WTC11 (cell line): ENCODE data around the gene GPRASP1. TPM values are rescaled to one million over a fixed set of nuclear protein-coding genes. Genes with fewer than 3 reads are reported as not detected.

ENCODE experiments used
- ATAC-seq: fragments of 200-7000 bp; cut with Tn5 transposase; 2 replicates; pipeline ENCODE4 v1.10.0; 2021; ENCODE audit warnings: mild to moderate bottlenecking, moderate library complexity
- CTCF ChIA-PET: fragments of 300-600 bp; sonication (Branson Sonifier 250); formaldehyde crosslinking; loops from one replicate; lab custom pipeline; 2021; ENCODE audit warnings: antibody characterized with exemption; lab: Charles Lee
- POLR2A ChIA-PET: fragments of 350-600 bp; sonication (Branson Sonifier 250); formaldehyde crosslinking; loops from one replicate; lab custom pipeline; 2021; ENCODE audit warnings: antibody characterized with exemption; lab: Charles Lee
- DNase-seq: peaks from one replicate; pipeline ENCODE4 v3.0.0; 2021; ENCODE audit warnings: low spot score
- H3K27ac Mint-ChIP-seq: 2 replicates; pipeline ENCODE4 v1.8.0; 2021; ENCODE audit warnings: mixed read lengths
- H3K27me3 Mint-ChIP-seq: 2 replicates; pipeline ENCODE4 v1.8.0; 2021; ENCODE audit warnings: low read depth, mild to moderate bottlenecking, moderate library complexity, mixed read lengths
- H3K36me3 Mint-ChIP-seq: 2 replicates; pipeline ENCODE4 v1.8.0; 2021; ENCODE audit warnings: mixed read lengths
- H3K4me1 Mint-ChIP-seq: 2 replicates; pipeline ENCODE4 v1.8.0; 2022; ENCODE audit warnings: mixed read lengths
- H3K4me3 Mint-ChIP-seq: 2 replicates; pipeline ENCODE4 v1.8.0; 2021; ENCODE audit warnings: mild to moderate bottlenecking, moderate library complexity, mixed read lengths
- H3K9me3 Mint-ChIP-seq: 2 replicates; pipeline ENCODE4 v1.8.0; 2021; ENCODE audit warnings: mixed read lengths
- ARID4B ChIP-seq: sonication (generic); formaldehyde crosslinking; IDR thresholded peaks from 2 replicates; pipeline ENCODE4 v1.8.0; 2023; ENCODE audit warnings: missing genetic modification reagents, mild to moderate bottlenecking, borderline replicate concordance
- EMX1 ChIP-seq: fragments of 250-450 bp; sonication (Bioruptor Pico); IDR thresholded peaks from 2 replicates; pipeline ENCODE4 v1.8.0; 2021; ENCODE audit warnings: mild to moderate bottlenecking
- FOXJ3 ChIP-seq: sonication (generic); formaldehyde crosslinking; IDR thresholded peaks from 2 replicates; pipeline ENCODE4 v1.9.0; 2021; ENCODE audit warnings: missing genetic modification reagents, mild to moderate bottlenecking, borderline replicate concordance
- HMGXB4 ChIP-seq: sonication (generic); formaldehyde crosslinking; IDR thresholded peaks from 2 replicates; pipeline ENCODE4 v1.8.1; 2023; ENCODE audit warnings: mild to moderate bottlenecking, moderate library complexity, missing genetic modification reagents
- IRF2 ChIP-seq: sonication (generic); formaldehyde crosslinking; IDR thresholded peaks from 2 replicates; pipeline ENCODE4 v1.8.0; 2022; ENCODE audit warnings: low read depth, missing genetic modification reagents, borderline replicate concordance
- JAZF1 ChIP-seq: fragments of 250-450 bp; sonication (Bioruptor Pico); IDR thresholded peaks from 2 replicates; pipeline ENCODE4 v1.9.0; 2021; ENCODE audit warnings: moderate library complexity, mild to moderate bottlenecking, inconsistent platforms
- NFATC4 ChIP-seq: fragments of 250-450 bp; sonication (Bioruptor Pico); IDR thresholded peaks from 2 replicates; pipeline ENCODE4 v1.9.0; 2021; ENCODE audit warnings: mild to moderate bottlenecking
- NFYB ChIP-seq: sonication (generic); formaldehyde crosslinking; conservative IDR thresholded peaks from 2 replicates; pipeline ENCODE4 v1.8.0; 2022; ENCODE audit warnings: low read depth, missing genetic modification reagents
- TP53 ChIP-seq: sonication (generic); formaldehyde crosslinking; IDR thresholded peaks from 2 replicates; pipeline ENCODE4 v1.8.1; 2023; ENCODE audit warnings: mild to moderate bottlenecking, missing genetic modification reagents
- ZBTB21 ChIP-seq: sonication (generic); formaldehyde crosslinking; IDR thresholded peaks from 2 replicates; pipeline ENCODE4 v1.8.1; 2023; ENCODE audit warnings: mild to moderate bottlenecking, missing genetic modification reagents, borderline replicate concordance
- ZBTB43 ChIP-seq: sonication (generic); formaldehyde crosslinking; IDR thresholded peaks from 2 replicates; pipeline ENCODE4 v1.8.1; 2023; ENCODE audit warnings: mild to moderate bottlenecking, missing genetic modification reagents
- ZMAT4 ChIP-seq: fragments of 250-450 bp; sonication (Bioruptor Pico); IDR thresholded peaks from 2 replicates; pipeline ENCODE4 v1.9.0; 2021; ENCODE audit warnings: mild to moderate bottlenecking
- total RNA-seq: library from RNA; stranded (reverse); gene quantifications from 3 replicates; pipeline ENCODE4 v1.2.3, GENCODE V29; 2021
- TF ChIP-seq, protein P1 (sequence below): sonication (generic); formaldehyde crosslinking; IDR thresholded peaks from 2 replicates; pipeline ENCODE4 v1.8.1; 2022; ENCODE audit warnings: mild to moderate bottlenecking, missing genetic modification reagents, moderate library complexity, borderline replicate concordance
- TF ChIP-seq, protein P2 (sequence below): sonication (generic); formaldehyde crosslinking; IDR thresholded peaks from 2 replicates; pipeline ENCODE4 v1.8.0; 2022; ENCODE audit warnings: mild to moderate bottlenecking, missing genetic modification reagents
- TF ChIP-seq, protein P3 (sequence below): sonication (generic); formaldehyde crosslinking; IDR thresholded peaks from 2 replicates; pipeline ENCODE4 v1.8.1; 2023; ENCODE audit warnings: mild to moderate bottlenecking, missing genetic modification reagents
- TF ChIP-seq, protein P4 (sequence below): fragments of 250-450 bp; sonication (Bioruptor Pico); IDR thresholded peaks from 2 replicates; pipeline ENCODE4 v1.9.0; 2021; ENCODE audit warnings: moderate library complexity, mild to moderate bottlenecking, inconsistent platforms, borderline replicate concordance
- TF ChIP-seq, protein P5 (sequence below): sonication (generic); formaldehyde crosslinking; IDR thresholded peaks from 2 replicates; pipeline ENCODE4 v1.8.1; 2022; ENCODE audit warnings: missing genetic modification reagents, borderline replicate concordance
- TF ChIP-seq, protein P6 (sequence below): sonication (generic); formaldehyde crosslinking; IDR thresholded peaks from 2 replicates; pipeline ENCODE4 v1.8.0; 2023; ENCODE audit warnings: missing genetic modification reagents
- TF ChIP-seq, protein P7 (sequence below): sonication (generic); formaldehyde crosslinking; IDR thresholded peaks from 2 replicates; pipeline ENCODE4 v1.8.1; 2023; ENCODE audit warnings: mild to moderate bottlenecking, missing genetic modification reagents, moderate library complexity

GPRASP1 gene
- total RNA-seq, 1 experiment from 2014 or later = 2.0 TPM

- ChIA-PET POLR2A (no interaction called here), CTCF (no interaction called here)
- Mint-ChIP-seq H3K4me3 (no peak overlapping the region), H3K9me3 (no peaks in the 10 kb centered on the region), H3K4me1 (peaks cover 12% of the 10 kb centered on the region), H3K27ac (no peak overlapping the region), H3K27me3 (no peaks in the 10 kb centered on the region), H3K36me3 (peaks cover 16% of the 10 kb centered on the region)
- ATAC-seq (no peak), DNase-seq (no peak)
- TF ChIP-seq ZBTB21 (CRISPR knock-in tag) = no peak
- TF ChIP-seq, protein P1, sequence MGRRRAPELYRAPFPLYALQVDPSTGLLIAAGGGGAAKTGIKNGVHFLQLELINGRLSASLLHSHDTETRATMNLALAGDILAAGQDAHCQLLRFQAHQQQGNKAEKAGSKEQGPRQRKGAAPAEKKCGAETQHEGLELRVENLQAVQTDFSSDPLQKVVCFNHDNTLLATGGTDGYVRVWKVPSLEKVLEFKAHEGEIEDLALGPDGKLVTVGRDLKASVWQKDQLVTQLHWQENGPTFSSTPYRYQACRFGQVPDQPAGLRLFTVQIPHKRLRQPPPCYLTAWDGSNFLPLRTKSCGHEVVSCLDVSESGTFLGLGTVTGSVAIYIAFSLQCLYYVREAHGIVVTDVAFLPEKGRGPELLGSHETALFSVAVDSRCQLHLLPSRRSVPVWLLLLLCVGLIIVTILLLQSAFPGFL (CRISPR knock-in tag) = no peak
- no peak for TF ChIP-seq FOXJ3 (CRISPR knock-in tag)
- TF ChIP-seq NFATC4 (CRISPR knock-in tag) = no peak
- TF ChIP-seq, protein P2, sequence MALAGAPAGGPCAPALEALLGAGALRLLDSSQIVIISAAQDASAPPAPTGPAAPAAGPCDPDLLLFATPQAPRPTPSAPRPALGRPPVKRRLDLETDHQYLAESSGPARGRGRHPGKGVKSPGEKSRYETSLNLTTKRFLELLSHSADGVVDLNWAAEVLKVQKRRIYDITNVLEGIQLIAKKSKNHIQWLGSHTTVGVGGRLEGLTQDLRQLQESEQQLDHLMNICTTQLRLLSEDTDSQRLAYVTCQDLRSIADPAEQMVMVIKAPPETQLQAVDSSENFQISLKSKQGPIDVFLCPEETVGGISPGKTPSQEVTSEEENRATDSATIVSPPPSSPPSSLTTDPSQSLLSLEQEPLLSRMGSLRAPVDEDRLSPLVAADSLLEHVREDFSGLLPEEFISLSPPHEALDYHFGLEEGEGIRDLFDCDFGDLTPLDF (CRISPR knock-in tag) = no peak
- TF ChIP-seq ARID4B = no peak
- no peak for TF ChIP-seq TP53
- no peak for TF ChIP-seq EMX1 (CRISPR knock-in tag)
- TF ChIP-seq ZMAT4 (CRISPR knock-in tag) = no peak
- TF ChIP-seq, protein P3, sequence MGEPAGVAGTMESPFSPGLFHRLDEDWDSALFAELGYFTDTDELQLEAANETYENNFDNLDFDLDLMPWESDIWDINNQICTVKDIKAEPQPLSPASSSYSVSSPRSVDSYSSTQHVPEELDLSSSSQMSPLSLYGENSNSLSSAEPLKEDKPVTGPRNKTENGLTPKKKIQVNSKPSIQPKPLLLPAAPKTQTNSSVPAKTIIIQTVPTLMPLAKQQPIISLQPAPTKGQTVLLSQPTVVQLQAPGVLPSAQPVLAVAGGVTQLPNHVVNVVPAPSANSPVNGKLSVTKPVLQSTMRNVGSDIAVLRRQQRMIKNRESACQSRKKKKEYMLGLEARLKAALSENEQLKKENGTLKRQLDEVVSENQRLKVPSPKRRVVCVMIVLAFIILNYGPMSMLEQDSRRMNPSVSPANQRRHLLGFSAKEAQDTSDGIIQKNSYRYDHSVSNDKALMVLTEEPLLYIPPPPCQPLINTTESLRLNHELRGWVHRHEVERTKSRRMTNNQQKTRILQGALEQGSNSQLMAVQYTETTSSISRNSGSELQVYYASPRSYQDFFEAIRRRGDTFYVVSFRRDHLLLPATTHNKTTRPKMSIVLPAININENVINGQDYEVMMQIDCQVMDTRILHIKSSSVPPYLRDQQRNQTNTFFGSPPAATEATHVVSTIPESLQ = no peak
- TF ChIP-seq, protein P4, sequence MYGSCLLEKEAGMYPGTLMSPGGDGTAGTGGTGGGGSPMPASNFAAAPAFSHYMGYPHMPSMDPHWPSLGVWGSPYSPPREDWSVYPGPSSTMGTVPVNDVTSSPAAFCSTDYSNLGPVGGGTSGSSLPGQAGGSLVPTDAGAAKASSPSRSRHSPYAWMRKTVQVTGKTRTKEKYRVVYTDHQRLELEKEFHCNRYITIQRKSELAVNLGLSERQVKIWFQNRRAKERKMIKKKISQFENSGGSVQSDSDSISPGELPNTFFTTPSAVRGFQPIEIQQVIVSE (CRISPR knock-in tag) = no peak
- TF ChIP-seq NFYB (CRISPR knock-in tag) = no peak
- no peak for TF ChIP-seq JAZF1 (CRISPR knock-in tag)
- no peak for TF ChIP-seq HMGXB4 (CRISPR knock-in tag)
Observed at GRCh38 chrX:102606115-102606514, 45.2 kb upstream of the GPRASP1 start.

DNA sequence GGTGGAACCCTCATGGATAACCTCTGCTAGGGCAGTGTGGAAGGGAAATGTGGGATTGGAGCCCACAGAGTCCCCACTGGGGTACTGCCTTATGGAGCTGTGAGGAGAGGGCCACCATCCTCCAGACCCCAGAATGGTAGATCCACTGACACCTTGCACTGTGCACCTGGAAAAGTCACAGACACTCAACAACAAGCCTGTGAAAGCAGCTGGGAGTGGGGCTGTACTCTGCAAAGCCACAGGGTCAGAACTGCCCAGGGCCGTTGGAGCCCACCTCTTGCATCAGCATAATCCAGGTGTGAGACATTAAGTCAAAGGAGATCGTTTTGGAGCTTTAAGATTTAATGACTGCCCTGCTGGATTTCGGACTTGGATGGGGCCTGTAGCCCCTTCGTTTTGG, 40.4 kb upstream of the GPRASP1 start:
- H3K27me3 Mint-ChIP-seq = no peaks in the 10 kb centered on the region
- CTCF ChIA-PET = no interaction called here
- DNase-seq (no peak), ATAC-seq (no peak)
- H3K9me3 Mint-ChIP-seq = no peaks in the 10 kb centered on the region
- no peaks in the 10 kb centered on the region for H3K4me1 Mint-ChIP-seq
- H3K36me3 Mint-ChIP-seq = peaks cover 12% of the 10 kb centered on the region
- no peak overlapping the region for H3K4me3 Mint-ChIP-seq
- POLR2A ChIA-PET = no interaction called here
- no peak overlapping the region for H3K27ac Mint-ChIP-seq
- TF ChIP-seq ZBTB43 (CRISPR knock-in tag) (no peak), IRF2 (CRISPR knock-in tag) (no peak)
- TF ChIP-seq, protein P5, sequence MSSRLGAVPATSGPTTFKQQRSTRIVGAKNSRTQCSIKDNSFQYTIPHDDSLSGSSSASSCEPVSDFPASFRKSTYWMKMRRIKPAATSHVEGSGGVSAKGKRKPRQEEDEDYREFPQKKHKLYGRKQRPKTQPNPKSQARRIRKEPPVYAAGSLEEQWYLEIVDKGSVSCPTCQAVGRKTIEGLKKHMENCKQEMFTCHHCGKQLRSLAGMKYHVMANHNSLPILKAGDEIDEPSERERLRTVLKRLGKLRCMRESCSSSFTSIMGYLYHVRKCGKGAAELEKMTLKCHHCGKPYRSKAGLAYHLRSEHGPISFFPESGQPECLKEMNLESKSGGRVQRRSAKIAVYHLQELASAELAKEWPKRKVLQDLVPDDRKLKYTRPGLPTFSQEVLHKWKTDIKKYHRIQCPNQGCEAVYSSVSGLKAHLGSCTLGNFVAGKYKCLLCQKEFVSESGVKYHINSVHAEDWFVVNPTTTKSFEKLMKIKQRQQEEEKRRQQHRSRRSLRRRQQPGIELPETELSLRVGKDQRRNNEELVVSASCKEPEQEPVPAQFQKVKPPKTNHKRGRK (CRISPR knock-in tag) = no peak
- TF ChIP-seq, protein P6, sequence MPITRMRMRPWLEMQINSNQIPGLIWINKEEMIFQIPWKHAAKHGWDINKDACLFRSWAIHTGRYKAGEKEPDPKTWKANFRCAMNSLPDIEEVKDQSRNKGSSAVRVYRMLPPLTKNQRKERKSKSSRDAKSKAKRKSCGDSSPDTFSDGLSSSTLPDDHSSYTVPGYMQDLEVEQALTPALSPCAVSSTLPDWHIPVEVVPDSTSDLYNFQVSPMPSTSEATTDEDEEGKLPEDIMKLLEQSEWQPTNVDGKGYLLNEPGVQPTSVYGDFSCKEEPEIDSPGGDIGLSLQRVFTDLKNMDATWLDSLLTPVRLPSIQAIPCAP (CRISPR knock-in tag) = no peak
- TF ChIP-seq, protein P7, sequence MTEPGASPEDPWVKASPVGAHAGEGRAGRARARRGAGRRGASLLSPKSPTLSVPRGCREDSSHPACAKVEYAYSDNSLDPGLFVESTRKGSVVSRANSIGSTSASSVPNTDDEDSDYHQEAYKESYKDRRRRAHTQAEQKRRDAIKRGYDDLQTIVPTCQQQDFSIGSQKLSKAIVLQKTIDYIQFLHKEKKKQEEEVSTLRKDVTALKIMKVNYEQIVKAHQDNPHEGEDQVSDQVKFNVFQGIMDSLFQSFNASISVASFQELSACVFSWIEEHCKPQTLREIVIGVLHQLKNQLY (CRISPR knock-in tag) = no peak
